ENCODE data around the gene DCHS1.

The DCHS1 gene

DNA sequence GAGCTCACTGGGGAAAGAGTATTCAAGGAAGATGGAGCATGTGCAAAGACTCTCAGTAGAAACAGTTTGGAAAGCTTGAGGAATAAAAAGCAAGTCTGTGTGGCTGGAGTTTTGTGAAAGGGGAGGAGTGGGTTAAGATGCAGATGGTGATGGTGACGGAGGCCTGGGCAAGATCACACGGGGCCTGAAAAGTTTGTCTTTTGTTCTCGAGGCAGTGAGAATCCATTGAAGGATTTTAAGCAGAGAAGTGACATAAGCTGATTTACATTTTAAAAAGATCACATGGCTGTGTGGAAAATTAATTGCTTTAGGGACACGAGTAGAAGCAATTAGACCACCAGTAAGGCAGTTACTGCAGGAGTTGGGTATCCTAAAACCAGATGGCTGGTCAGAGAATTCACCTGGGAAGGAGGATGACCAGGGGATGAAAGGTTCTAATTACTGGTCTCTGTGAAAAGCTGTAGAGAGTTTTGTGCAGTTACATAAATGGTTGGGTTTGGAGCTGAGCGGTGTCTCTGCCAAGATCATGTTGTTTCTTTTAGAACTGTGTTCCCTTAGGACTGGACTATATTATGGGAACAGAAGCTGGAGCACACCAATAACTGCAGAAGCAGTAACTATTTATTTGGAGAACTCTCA, 59.3 kb downstream of the DCHS1 start:
- no peak for DNase-seq (ENCODE audit: low read depth in 2 of 2, low spot score in 1 of 2)

- no peak for DNase-seq (ENCODE audit: low read depth in 2 of 2, low spot score in 1 of 2)
These were observed 61.4 kb downstream of the DCHS1 start for GRCh38 chr11:6594142-6594768.

- DNase-seq (ENCODE audit: low read depth in 2 of 2, low spot score in 1 of 2): no peak
These were observed 67.6 kb downstream of the DCHS1 start for GRCh38 chr11:6588018-6588417.

DNA sequence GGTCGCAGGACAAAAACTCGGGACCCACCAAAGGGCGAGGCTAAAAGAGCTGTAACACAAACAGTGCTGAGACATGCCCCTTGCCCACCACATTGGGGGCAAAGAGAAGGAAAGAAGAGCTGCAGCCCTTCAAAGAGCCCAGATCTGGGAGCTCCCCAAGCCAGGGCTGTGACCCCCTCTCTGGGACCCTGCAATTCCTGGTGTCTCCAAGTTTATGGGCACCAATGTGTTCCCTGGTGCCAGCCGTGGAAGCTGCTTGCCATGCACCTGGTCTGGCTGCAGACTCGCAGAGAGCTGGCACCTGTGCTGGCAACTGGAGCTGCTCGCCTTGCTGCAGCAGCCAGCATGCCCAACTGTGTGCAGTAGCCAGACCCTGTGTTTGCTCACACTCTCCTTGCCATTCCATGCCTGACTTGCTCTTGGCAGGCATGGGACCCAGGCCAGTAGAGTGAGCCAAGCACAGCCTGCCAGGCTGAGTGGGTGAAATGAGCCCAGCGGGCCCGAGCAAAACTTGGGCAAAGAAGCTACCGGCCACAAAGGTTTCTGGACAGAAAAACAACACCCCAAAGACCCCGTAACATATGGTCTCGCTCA, 68.2 kb downstream of the DCHS1 start:
- no peak for DNase-seq (ENCODE audit: low read depth in 2 of 2, low spot score in 1 of 2)

DNA sequence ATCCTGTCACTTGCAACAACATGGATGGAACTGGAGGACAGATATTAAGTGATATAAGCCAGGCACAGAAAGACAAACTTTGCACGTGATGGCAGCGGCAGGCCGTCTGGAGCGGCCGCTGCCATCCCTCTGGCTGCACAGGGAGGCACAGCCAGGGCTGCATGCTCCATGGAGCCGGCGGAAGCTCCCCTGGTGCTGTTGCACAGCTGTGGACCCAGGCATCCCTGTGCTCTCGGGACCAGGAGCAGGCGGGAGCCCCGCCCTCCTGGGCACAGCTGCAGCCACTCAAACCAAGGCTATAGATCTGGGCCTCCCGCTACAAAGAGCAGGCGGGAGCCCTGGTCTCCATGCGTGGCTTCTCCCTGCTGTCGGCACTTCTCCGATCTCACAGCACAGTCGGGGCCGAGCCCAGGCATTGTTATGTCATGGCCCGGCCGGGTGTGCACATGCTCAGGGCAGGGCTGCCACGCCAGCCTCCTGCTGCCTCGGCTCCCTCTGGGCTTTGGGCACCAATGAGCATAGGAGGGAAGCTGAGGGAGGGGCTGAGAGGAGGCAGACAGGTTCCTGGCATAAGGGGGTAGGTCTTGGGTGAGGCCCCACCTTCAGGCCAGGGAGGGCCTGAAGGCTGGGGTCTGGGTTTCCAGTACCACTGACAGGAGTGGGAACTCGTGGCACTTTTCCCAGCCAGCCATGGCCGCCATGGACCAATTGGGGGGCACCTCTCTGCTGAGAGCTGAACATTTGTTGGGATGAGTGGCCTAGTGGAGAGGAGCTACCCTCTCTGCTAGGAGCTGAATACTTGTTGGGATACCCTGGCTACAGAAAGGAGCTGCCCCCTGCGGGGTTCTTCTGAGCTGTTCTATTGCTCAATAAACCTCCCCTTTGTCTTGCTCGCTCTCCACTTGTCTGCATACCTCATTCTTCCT, 68.9 kb downstream of the DCHS1 start:
- DNase-seq (ENCODE audit: low read depth in 2 of 2, low spot score in 1 of 2): no peak

- DNase-seq (ENCODE audit: low read depth in 2 of 2, low spot score in 1 of 2): no peak
These were observed 71.1 kb downstream of the DCHS1 start for GRCh38 chr11:6584528-6584927.

GRCh38 chr11:6583584-6583983, 72.0 kb downstream of the DCHS1 start:
- DNase-seq (ENCODE audit: low read depth in 2 of 2, low spot score in 1 of 2): no peak

DNA sequence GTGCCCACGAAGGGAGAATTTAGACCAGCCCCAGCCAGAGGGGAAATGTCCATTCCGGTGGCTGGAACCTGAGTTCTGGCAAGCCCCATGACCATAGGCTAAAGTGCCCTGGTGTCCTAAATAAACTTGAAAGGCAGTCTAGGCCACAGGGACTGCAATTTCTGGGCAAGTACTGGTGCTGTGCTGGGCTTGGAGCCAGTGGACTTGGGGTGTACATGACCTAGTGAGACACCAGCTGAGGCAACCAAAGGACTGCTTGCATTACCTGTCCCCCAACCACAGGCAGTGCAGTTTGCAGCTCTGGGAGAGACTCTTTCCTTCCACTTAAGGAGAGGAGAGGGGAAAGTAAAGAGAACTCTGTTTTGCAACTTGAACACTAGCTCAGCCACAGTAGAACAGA, 75.9 kb downstream of the DCHS1 start:
- DNase-seq (ENCODE audit: low read depth in 2 of 2, low spot score in 1 of 2): no peak

GRCh38 chr11:6578134-6578533, 77.5 kb downstream of the DCHS1 start:
- no peak for DNase-seq (ENCODE audit: low read depth in 2 of 2, low spot score in 1 of 2)

DNA sequence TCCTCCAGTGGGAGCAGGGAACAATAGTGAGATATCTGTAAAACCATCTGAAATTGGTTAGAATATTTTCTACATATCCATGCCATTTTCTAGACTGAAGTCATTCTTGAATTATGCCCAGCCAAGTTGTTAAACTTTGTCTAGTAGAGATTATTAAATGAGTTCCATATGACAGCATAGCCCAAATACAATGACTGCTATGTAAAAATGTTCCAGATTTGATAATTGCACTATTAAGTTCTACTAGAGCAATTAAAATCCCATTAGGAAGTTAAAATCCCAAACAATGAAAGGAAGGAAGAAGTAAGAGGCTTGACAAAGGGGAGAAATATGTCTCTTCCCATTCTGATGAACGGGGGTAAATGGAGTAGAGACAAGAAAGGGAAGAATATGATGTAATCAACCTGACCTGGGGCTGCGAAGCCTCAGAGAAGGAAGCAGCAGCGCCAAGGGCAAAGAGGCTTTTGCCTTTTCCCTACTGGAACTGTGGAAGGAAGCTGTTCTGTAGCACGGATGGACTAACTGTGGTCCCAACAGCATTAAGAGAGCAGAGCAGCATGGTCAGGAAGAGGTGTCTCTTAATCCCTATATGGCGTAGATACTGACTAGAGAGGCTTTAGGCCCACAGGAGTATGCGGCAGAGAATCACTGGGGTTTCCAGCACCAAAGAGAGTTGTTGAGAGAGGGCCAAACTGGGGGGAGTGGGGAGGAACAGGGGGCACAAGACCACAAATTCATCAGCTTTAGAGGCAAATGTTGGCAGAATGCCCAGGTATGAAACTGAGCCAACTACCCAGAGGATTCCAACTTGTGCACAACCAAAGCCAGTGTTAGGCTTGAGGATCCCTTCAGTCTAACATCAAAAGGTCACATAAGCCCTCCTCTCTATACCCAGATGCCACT, 78.9 kb downstream of the DCHS1 start:
- no peak for DNase-seq (ENCODE audit: low read depth in 2 of 2, low spot score in 1 of 2)

- DNase-seq (ENCODE audit: low read depth in 2 of 2, low spot score in 1 of 2): no peak
These were observed 80.5 kb downstream of the DCHS1 start for GRCh38 chr11:6574816-6575715.

- no peak for DNase-seq (ENCODE audit: low read depth in 2 of 2, low spot score in 1 of 2)
These were observed 83.4 kb downstream of the DCHS1 start for GRCh38 chr11:6572215-6572614.

DNA sequence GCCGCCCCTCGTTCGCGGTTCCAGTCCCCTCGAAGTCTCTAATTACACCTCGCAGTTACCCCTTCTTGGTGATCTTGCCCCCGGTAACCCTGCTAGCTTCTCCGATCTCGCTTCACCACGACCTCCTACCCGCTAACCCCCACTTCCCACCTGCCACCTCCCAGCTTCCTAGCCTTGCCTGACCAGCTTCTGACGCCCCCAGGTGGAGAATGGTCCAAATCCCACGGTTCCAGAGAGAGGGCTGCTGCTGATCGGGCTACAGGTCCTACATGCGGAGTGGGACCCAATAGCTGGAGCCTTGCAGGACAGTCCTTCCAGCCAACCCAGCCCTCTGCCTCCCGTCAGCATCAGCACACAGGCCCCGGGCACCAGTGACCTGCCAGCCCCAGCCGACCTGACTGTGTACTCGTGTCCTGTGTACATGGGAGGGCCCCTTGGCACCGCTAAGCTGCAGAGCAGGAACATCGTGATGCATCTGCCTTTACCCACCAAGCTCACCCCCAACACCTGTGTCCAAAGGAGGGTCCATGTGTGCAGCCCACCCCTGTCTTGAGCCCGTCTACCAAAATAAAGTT, 84.1 kb downstream of the DCHS1 start:
- no peak for DNase-seq (ENCODE audit: low read depth in 2 of 2, low spot score in 1 of 2)
